Spleen (tissue), 7 donors: Measurements from ENCODE around the gene WWC1.

Experiments
- CTCF ChIP-seq, 11 experiments: fragments of 200-600 bp in 7 of 11; fragments of 450-650 bp in 4 of 11; sonication (generic) in 4 of 11; IDR thresholded peaks in 8 of 11; conservative IDR thresholded peaks in 3 of 11; 1 replicate in 7 of 11; 2 replicates in 4 of 11; pipeline versions ENCODE4 v1.4.0 to v1.8.0; 2016 to 2021; ENCODE audit warnings: antibody characterized with exemption in 11 of 11, inconsistent platforms in 4 of 11, mild to moderate bottlenecking in 1 of 11
- POLR2AphosphoS5 ChIP-seq, 3 donors: sonication (generic); formaldehyde crosslinking; IDR thresholded peaks; one replicate each; pipeline ENCODE4 v1.5.1; 2017; ENCODE audit warnings: antibody characterized with exemption in 3 of 3
- donor health status: DM: no; HTN: no; CAD: no; lungs with moderate emphysema.
- donor health status: DM: no; HTN: no; CAD: no.
- donor health status: DM: no; HTN: no; CAD: no.

- TF ChIP-seq POLR2AphosphoS5 (IDR thresholded peaks at IDR 0.05) (no peak), CTCF (IDR thresholded peaks at IDR 0.05 in 8 of 11, conservative IDR thresholded peaks at IDR 0.05 in 3 of 11) (no peak)
These were observed 211.3 kb downstream of the WWC1 start for GRCh38 chr5:168502563-168503237.
